GM18870 (cell line): ENCODE data around the gene CST11.

Experiments
- ATAC-seq: cut with Tn5 transposase; IDR thresholded peaks from one replicate; pipeline ENCODE4 v1.9.1; 2021; ENCODE audit warnings: moderate library complexity; ENCODE audit not compliant: unreplicated experiment

The CST11 gene

DNA sequence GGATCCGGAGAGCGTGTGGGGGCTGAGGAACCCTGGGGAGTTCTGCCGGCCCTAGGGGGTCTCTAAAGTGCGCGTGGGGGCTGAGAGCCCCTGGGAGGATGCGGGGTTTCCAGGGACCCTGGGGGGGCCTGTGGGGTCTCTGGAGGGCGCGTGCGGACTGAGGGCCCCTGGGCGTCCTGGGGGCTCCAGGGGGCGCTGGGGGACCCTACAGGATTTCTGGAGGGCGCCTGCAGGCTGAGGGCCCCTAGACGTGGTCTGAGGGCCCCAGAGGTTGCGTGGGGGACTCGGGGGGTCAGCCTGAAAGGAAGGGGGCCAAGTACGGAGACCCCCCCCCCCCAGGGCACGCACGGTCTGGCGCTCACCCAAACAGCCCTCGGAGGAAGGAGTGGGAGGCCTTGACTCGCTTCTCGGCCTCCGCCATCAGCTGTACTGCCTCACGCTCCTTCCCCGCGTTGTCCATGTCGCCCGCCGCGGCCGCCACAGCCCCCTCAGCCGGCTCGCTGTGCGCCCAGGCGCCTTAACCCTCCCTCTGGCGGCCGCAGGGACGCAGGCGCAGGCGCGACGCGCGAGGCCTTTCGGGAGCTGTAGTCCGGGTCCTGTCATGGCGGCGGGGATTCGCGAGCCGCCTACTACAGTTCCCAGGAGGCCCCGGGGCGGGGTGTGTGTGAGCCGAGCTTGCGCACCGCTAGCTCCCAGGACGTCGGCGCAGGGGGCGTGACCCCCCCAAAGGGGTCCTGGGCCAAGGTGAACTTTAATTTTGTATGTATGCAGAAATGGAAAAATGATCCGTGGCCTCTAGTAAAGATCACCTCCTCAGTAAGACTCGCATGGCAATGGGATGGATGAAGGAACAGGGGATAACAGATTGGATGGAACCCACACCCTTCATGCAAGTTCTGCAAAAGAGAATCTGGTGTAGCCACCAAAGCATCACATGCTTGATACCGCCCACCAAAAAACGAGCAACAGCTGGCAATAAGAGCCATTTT lies 31.4 kb downstream of the CST11 start, which contains the start of gene NAPB:
NAPB (minus strand) TSS at position 546 of the 989 bp plus-strand sequence; CDS start at position 460, 86 bp downstream.
- peak; percentile 89 for ATAC-seq

- ATAC-seq, result peak; percentile 41
These were observed 32.4 kb downstream of the CST11 start for GRCh38 chr20:23419995-23420901.

GRCh38 chr20:23419657-23419994 lies 33.0 kb downstream of the CST11 start:
- ATAC-seq, result no peak

DNA sequence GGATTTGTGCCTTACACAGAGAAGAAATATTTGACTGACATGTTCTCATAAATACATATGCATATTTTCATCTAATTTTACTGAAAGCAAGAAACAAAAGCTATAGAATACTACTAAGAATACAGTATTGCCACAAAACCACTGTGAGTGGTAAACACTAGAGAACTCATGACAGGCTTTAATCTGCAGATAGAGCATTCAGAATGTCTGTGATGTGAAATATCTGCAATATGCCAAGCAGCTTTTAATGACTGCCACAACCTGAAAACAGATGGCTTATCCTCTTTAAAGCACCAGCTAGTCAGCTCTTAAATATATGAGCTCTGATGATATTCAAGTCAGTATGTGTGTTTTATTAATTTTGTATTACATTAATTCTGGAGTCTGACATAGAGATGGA lies 34.8 kb downstream of the CST11 start:
- no peak for ATAC-seq

- no peak for ATAC-seq
These were observed 36.6 kb downstream of the CST11 start for GRCh38 chr20:23415959-23416583.

DNA sequence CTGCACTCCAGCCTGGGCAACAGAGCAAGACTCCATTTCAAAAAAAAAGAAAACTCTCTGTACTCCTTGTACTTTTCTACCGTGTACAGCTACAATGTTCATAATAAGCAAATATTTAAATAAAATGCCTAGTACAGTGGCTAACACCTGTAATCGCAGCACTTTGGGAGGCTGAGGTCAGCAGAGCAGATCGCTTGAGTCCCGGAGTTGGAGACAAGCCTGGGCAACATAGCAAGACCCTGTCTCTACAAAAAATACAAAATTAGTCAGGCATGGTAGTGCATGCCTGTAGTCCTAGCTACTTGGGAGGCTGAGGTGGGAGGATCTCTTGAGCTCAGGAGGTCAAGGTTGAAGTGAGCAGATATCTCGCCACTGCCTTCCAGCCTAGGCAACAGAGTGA lies 37.1 kb downstream of the CST11 start:
- ATAC-seq, result no peak

DNA sequence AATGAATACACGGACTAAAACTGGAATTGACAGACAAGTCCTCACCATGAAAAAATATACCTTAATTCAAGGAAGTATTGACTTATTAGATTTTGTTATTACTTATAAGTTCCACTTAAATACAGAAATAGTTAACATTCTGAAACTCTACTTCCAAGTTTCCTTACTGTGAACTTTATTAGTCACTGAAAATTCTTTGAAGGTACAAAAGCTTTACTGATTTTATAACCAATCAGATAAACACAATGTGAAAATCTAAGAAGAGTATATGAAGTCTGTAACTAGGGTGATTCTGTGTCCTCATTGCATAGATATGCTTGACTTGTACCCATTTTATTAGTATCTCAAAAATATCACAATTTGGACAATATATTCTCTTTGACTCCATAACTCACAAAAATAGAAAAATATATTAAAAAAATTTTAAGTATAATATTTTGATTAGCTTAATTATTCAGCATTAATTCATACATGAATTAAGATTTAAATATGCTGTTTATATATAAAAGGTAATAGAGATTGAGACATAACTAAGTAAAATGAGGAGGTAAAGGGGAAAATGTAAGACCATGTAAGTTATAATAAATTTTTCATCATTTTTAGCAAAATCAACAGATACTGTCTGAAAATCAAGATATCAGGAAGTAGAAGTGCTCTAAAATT lies 38.0 kb downstream of the CST11 start:
- no peak for ATAC-seq

- no peak for ATAC-seq
These were observed 38.7 kb downstream of the CST11 start for GRCh38 chr20:23413862-23414422.

- no peak for ATAC-seq
These were observed 40.6 kb downstream of the CST11 start for GRCh38 chr20:23412026-23412425.

DNA sequence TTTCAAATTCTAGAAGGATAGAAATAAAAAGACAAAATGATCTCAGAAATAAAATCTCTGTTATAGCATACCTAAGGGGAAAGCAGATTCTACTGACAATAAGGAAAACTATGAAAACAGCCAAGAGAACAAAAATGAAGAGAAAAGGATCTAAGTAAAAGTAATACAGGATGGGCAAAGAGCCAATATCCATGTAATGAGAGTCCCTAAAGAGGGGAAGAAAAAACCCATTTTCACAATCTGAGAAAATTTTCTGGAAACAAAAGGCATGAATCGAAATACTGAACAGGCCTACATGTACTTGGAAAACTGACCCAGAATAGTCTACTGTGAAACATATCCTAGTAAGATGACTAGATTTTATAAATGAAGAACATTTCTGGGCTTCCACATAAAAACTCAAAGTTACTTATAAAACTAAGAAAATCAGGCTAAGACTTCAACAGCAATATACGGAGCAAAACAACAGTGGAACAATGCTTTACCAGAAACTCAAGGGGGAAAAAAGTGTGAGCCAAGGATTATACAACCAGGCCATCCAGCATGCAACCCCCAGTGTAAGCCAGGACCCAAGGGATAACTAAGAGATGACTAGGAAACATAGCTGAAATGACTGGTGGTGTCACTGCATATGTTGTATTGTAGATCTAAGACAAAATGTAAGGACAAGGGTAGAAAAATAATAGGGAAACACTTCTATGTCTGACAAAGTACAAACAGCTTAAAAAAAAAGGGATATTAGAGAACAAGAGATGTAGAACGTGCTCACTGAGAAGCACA lies 41.6 kb downstream of the CST11 start:
- no peak for ATAC-seq

DNA sequence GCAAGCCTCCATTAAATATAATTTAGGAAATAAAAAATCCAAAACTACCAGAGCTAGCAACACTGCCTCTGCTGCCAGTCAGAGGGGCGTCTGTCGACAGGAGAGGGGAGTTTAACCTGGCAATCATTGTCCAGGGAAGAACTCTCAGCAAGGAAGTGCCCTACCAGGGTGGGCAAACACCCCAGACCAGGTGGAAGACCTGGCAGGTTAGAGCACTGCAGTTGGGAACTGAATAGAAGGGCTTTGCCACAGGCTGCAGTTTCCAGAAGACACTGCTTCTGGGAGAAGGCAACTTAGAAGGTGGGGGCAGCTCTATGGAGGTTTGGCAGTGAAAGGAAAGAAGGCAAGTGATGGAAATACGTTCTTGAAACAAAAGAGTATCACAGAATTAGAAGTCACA lies 42.9 kb downstream of the CST11 start:
- ATAC-seq, result no peak

DNA sequence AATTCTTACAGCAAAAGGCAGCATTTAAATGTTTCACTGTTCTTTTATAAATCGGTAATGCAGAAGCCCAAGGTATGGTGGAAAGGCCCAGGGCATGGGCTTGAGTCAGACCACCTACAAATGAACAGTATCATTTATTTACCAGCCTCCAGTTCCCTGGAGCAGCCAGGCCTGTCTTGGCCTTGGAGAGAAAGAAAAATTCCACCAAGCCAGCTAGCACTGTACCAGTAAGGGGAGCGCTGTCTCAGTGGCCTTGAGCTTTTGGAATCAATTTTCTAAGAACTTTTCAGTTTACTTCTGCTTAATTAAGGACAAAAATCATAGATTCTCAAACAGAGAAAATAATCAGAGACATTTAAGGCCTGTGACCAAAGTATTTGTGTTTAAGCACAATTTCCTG lies 43.7 kb downstream of the CST11 start:
- no peak for ATAC-seq

GRCh38 chr20:23407781-23408464 lies 44.8 kb downstream of the CST11 start:
- ATAC-seq, result peak; percentile 87

DNA sequence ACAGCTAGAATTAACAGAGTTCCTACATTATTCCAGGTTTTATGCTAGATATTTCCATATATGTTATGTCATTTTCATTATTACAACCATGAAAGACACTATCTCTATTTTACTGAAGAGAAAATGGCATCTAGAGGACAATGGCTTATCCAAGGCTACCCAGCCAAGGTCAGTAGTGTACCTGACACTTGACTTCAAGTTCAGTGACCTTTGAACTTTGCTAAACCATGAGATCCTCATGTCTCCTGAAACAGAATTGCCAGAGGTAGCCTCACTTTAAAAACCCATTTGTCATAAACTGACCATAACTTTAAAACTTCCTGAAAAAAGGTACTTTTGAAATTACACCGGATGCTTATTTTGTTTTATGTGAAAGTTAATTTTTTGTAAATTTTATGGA lies 45.8 kb downstream of the CST11 start:
- ATAC-seq, result no peak

DNA sequence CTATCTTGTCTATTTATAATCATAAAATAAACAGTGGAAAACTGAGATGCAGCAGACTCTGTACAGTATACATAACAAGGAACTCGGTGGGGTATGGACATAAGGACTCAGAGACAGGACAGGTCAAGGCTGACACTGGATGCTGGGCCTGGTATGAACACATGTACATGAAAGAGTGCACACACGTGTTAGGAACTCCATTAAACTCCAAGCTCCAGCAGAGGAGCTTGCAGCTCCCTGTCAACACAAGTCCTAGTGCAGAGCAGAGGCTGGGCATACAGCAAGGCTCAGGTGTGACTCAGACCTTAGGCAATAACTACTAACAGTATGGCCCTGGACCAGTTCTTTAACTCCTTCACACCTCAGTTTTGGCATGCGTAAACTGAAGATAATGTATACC lies 48.5 kb downstream of the CST11 start:
- no peak for ATAC-seq

- no peak for ATAC-seq
These were observed 48.9 kb downstream of the CST11 start for GRCh38 chr20:23403751-23404150.

DNA sequence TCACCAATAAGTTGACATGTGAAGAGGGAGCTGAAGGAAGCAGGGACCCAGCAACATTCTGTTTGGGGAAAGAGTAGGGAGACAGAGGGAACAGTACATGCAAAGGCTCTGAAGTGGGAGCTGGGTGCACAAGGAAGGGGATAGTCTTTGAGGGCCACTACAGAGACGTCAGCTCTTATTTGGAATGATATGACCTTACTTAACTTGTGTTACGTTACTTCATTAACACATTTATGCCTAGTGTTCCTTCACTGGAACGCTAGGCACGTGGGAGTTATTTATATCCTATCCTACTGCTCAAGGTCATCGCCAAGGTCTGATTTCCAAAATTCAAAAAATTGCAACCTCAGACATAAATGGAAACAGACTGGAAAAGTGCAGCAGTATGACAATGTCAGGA lies 51.6 kb downstream of the CST11 start:
- ATAC-seq, result no peak
